Stomach (tissue), 4 donors: ENCODE data around the gene KIF18A.

Source experiments
- EP300 ChIP-seq: sonication (generic); formaldehyde crosslinking; IDR thresholded peaks from one replicate; pipeline ENCODE4 v1.6.1; 2017; ENCODE audit warnings: antibody characterized with exemption
- POLR2A ChIP-seq, 4 donors: fragments of 450-650 bp; IDR thresholded peaks; one replicate each; pipeline ENCODE4 v1.6.1; 2016; ENCODE audit warnings: antibody characterized with exemption in 4 of 4, control low read depth in 2 of 4, mild to moderate bottlenecking in 1 of 4, moderate library complexity in 1 of 4

GRCh38 chr11:28100665-28101064 lies 7.3 kb downstream of the KIF18A start:
- TF ChIP-seq EP300 (no peak), POLR2A (IDR thresholded peaks at IDR 0.05) (no peak)
